Left ventricle myocardium superior (tissue), 1 donor: ENCODE measurements around the gene GORAB. TPM values are rescaled to one million over a fixed set of nuclear protein-coding genes. Genes with fewer than 3 reads are reported as not detected.
A peak's percentile ranks its signal among the peaks of the same experiment; 100 is the strongest.

ENCODE experiments used
- ATAC-seq: fragments of 200-7000 bp; cut with Tn5 transposase; one replicate; pipeline ENCODE4 v1.9.1; 2020; ENCODE audit warnings: mild to moderate bottlenecking, moderate library complexity
- DNase-seq: peaks from one replicate; pipeline ENCODE4 v3.0.0-alpha.2; 2020
- intact Hi-C: fragments of 100-400 bp; cut with micrococcal nuclease; formaldehyde crosslinking; loops from one replicate; pipeline ENCODE4 v1.11.0; 2022
- total RNA-seq: library from RNA; stranded (reverse); fragmentation: NEBNext Ultra II Directional; extraction: Animal tissue kit (Norgen Biotek cat#: 25700); gene quantifications from one replicate; pipeline ENCODE4 v1.2.1, GENCODE V29; 2021
- donor health status: DM: no; HTN: yes; CAD: no; lungs with severe emphysema.

The GORAB gene
- total RNA-seq, 1 donor from 2014 or later: 10.0 TPM

DNA sequence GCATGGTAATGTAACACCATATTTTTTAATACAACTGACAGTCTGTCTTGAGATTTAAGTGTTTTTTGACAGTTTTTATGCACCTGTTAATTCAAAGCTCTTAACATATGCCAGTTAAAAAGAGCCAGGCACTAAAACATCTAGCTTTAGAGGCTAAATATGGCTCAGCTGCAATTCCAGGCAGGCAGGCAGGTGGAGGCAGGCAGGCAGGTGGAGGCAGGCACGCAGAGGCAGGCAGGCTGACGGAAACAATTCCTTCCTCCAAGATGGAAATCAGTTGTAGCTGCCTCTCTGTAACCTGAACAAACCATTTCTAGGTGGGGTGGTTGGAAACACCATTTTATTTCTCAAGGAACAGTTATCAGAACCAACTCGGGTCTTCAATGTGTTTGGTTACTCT is 51.2 kb downstream of the GORAB start:
- ATAC-seq (no peak), DNase-seq (no peak)
- intact Hi-C loops: no loop called here

DNA sequence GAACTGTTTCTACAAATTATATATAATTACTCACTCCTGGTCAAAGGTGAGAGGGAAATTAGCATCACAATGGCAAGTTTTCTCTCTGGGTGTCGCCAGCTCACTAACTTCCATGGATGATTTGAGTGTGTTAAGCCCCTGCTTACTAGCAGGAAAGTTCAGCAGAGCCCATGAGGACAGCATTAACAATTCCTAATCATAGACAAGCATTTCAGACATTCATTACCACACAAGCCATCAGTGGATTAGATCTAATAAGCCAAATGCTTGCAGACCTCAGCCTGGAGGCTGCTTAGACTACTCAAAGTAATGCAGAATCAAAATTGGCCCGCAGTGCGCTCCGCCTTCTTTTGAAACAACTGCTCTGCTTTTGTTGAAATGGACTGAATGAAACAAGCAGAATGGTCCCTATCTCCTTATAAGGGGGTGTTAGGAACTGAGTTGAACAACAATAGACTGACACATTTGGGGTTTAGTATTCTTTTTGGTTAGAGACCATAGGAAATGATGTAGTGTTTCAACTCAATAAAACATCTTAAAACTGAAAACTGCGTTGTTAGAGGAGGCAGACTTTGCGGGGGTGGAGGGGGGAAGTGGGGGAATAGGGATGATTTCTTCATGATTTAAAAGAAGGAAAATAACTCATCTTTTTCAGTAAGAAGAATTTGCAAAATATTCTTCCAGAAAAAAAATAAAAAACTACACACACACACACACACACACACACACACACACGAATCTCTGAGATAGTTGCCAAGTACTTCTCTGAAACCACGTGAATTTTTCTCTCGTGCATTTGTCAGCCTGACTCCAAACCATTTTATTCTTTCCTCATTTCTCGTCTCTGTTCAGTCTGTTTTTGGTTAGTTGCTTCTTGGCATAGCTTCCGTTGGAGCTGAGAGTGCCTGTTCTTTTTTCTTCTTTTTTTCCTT is 54.6 kb downstream of the GORAB start:
- intact Hi-C loops: no loop called here

DNA sequence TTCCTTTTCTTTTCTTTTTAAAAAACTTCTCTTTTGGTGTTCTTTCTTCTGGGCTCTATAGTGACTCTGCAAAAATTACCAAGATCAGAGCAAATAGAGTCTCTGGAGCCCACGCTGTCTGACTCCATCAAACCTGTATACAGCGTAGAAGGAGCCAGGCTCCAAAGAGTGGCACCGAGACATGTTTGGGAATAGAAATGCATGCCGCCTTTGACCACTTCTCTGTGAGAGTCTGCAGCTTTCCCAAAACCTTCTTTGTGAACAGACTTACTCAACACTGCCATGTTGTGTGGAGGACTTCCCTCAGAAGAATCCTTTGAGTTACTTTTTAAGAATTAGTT is 55.3 kb downstream of the GORAB start:
- intact Hi-C loops: no loop called here
- DNase-seq (no peak), ATAC-seq (peak; percentile 46)

More for the DNA sequence above, 54.6 kb downstream of the GORAB start:
- ATAC-seq: peak; percentile 70
- peak; percentile 50 for DNase-seq

GRCh38 chr1:170590921-170591705 is 59.1 kb downstream of the GORAB start:
- DNase-seq: no peak
- intact Hi-C loops: no loop called here
- no peak for ATAC-seq

DNA sequence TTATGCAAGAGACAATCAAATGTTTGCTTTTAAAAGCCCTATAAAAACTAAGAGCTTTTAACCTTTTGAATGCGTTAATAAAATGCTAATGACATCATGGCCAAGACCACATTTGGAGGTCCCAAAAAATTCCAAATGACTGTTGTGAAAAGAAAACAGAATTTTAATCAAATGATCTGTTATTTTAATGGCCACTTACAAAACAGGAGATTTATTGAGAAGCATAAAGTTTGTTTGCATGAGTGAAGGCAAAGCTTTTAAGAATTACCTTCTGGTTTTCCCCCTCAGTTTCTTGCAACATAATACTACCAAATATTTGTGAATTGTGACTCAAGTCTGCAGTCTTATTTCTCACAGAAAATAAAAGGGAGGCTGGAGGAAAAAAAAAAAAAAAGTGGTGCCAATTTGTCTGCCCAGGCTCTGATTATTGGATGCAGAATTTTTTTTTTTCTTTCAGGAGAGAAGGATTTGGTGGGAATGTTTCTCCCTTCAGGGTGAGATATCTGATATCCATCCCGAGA is 60.7 kb downstream of the GORAB start:
- DNase-seq (no peak), ATAC-seq (no peak)
- intact Hi-C loops: no loop called here

GRCh38 chr1:170593173-170594011 is 61.4 kb downstream of the GORAB start:
- DNase-seq: no peak
- ATAC-seq: no peak
- intact Hi-C loops: no loop called here

- DNase-seq: no peak
- intact Hi-C loops: no loop called here
Measured at GRCh38 chr1:170594066-170594626, 62.2 kb downstream of the GORAB start.

GRCh38 chr1:170596701-170597100 is 64.7 kb downstream of the GORAB start:
- ATAC-seq (no peak), DNase-seq (no peak)
- intact Hi-C loops: no loop called here

More at GRCh38 chr1:170594066-170594626, 62.2 kb downstream of the GORAB start:
- ATAC-seq: no peak

GRCh38 chr1:170598618-170599017 is 66.7 kb downstream of the GORAB start:
- DNase-seq (no peak), ATAC-seq (no peak)
- intact Hi-C loops: no loop called here

DNA sequence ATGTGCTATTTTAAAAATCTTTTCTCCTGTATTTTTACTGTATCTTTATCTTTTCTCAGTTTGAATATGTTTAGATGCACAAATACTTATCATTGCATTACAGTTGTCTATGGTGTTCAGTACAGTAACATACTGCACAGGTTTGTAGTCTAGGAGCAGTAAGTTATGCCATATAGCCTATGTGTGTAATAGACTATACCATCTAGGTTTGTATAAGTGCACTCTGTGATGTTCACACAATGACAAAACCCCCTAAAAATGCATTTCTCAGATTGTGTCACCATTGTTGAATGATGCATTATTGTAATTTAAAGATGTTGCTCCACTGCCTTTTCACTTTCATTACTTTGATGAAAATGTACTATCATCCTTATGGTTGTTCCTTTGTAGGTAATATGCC is 67.1 kb downstream of the GORAB start:
- no peak for ATAC-seq
- intact Hi-C loops: no loop called here
- no peak for DNase-seq

DNA sequence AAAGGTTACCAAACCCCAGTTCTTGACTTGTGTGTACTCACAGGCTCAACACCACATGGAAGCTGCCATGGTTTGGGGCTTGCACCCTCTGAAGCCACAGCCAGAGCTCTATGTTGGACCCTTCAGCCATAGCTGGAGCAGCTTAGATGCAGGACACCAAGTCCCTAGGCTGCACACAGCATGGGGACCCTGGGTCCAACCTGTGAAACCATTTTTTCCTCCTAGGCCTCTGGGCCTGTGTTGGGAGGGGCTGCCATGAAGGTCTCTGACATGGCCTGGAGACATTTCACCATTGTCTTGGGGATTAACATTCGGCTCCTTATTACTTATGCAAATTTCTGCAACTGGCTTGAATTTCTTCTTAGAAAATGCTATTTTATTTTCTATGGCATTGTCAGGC is 69.9 kb downstream of the GORAB start:
- intact Hi-C loops: no loop called here
- ATAC-seq (no peak), DNase-seq (no peak)

Other genes starting within 250 kb of the GORAB start
- gene PRRX1, start 132.0 kb downstream of the GORAB start, total RNA-seq: 36.5 TPM